A549 (cell line): ENCODE results near the gene SIDT2. TPM values are rescaled to one million over a fixed set of nuclear protein-coding genes. Genes with fewer than 3 reads are reported as not detected.
"Not testable (repeated sequence)": the region's sequence is repeated elsewhere in the genome, so short reads cannot be mapped to it uniquely, and the experiment has no call there.

ENCODE experiments used
- ATAC-seq, 2 experiments: fragments of 200-7000 bp in 1 of 2; fragments of >200 bp in 1 of 2; cut with Nextera tagmentation in 1 of 2; cut with Tn5 transposase in 1 of 2; 3 replicates each; pipeline versions ENCODE4 v1.8.0 to v1.9.1; 2018 to 2020; ENCODE audit warnings: mild to moderate bottlenecking in 1 of 2, moderate library complexity in 1 of 2
- CTCF ChIA-PET: fragments of 300-600 bp; sonication (Branson Sonifier 250); formaldehyde crosslinking; extraction: SDS; loops from one replicate; lab custom pipeline; 2021; ENCODE audit warnings: antibody characterized with exemption, inconsistent platforms; lab: Yijun Ruan, JAX
- POLR2A ChIA-PET: fragments of 350-600 bp; formaldehyde crosslinking; extraction: SDS; loops from one replicate; lab custom pipeline; 2021; ENCODE audit warnings: antibody characterized with exemption, inconsistent platforms; lab: Yijun Ruan, JAX
- DNase-seq, 2 experiments: peaks; one replicate each; pipeline versions ENCODE4 v3.0.0 to v3.0.0-alpha.2; 2011 to 2016; ENCODE audit warnings: low read depth in 1 of 2, low spot score in 1 of 2
- FAIRE-seq: peaks from 2 replicates; lab custom pipeline; 2011; peaks lifted over from hg19 to GRCh38; lab: Jason Lieb, UNC
- H3K27ac ChIP-seq, 2 experiments: fragments of >200 bp; sonication (Bioruptor Twin); formaldehyde crosslinking; 3 replicates each; pipeline ENCODE4 v1.5.1; 2016 to 2017
- H3K4me1 ChIP-seq: fragments of >200 bp; sonication (Bioruptor Twin); formaldehyde crosslinking; 3 replicates; pipeline ENCODE4 v1.6.1; 2016
- H3K4me2 ChIP-seq: fragments of >200 bp; sonication (Bioruptor Twin); formaldehyde crosslinking; 3 replicates; pipeline ENCODE4 v1.6.1; 2016
- H3K4me3 ChIP-seq: fragments of >200 bp; sonication (Bioruptor Twin); formaldehyde crosslinking; 3 replicates; pipeline ENCODE4 v1.5.1; 2016
- H3K9me3 ChIP-seq: fragments of >200 bp; sonication (Bioruptor Twin); formaldehyde crosslinking; 3 replicates; pipeline ENCODE4 v1.6.1; 2016
- ATOH8 ChIP-seq: fragments of 250-450 bp; sonication (Bioruptor Pico); IDR thresholded peaks from 2 replicates; pipeline ENCODE4 v1.5.0; 2020; ENCODE audit warnings: low read depth, mild to moderate bottlenecking, moderate library complexity
- BHLHE40 ChIP-seq: IDR thresholded peaks from 2 replicates; pipeline ENCODE4 v1.6.1; 2012; ENCODE audit warnings: low read depth, low read length, inconsistent platforms
- CHD2 ChIP-seq: fragments of 150-350 bp; IDR thresholded peaks from 2 replicates; pipeline ENCODE4 v1.6.1; 2014; ENCODE audit warnings: low read length; ENCODE audit not compliant: partially characterized antibody
- E2F6 ChIP-seq: IDR thresholded peaks from 2 replicates; pipeline ENCODE4 v1.6.1; 2012; ENCODE audit warnings: low read depth, borderline replicate concordance
- EHMT2 ChIP-seq: fragments of 200-600 bp; sonication (generic); IDR thresholded peaks from 2 replicates; pipeline ENCODE4 v1.6.1; 2016; ENCODE audit warnings: antibody characterized with exemption, low read depth, mild to moderate bottlenecking, moderate library complexity
- EP300 ChIP-seq, 2 experiments: fragments of >200 bp; sonication (Bioruptor Twin); formaldehyde crosslinking; IDR thresholded peaks; 2 replicates in 1 of 2; 3 replicates in 1 of 2; pipeline ENCODE4 v1.6.1; 2016 to 2017
- ESRRA ChIP-seq: fragments of 150-350 bp; IDR thresholded peaks from 2 replicates; pipeline ENCODE4 v1.6.1; 2014; ENCODE audit warnings: mild to moderate bottlenecking, low read length, borderline replicate concordance
- FOSB ChIP-seq: fragments of 250-450 bp; sonication (Bioruptor Pico); IDR thresholded peaks from 2 replicates; pipeline ENCODE4 v1.5.0; 2020; ENCODE audit warnings: mild to moderate bottlenecking, moderate library complexity
- GATA3 ChIP-seq: IDR thresholded peaks from 2 replicates; pipeline ENCODE4 v1.6.1; 2012; ENCODE audit warnings: borderline replicate concordance
- HOXB5 ChIP-seq: fragments of 250-450 bp; sonication (Bioruptor Pico); IDR thresholded peaks from 2 replicates; pipeline ENCODE4 v1.5.0; 2020; ENCODE audit warnings: mild to moderate bottlenecking, moderate library complexity
- JUN ChIP-seq, 2 experiments: fragments of >200 bp; sonication (Bioruptor Twin); formaldehyde crosslinking; IDR thresholded peaks; 2 replicates in 1 of 2; 3 replicates in 1 of 2; pipeline ENCODE4 v1.6.1; 2016 to 2017
- KDM1A ChIP-seq: fragments of 200-600 bp; sonication (generic); IDR thresholded peaks from 2 replicates; pipeline ENCODE4 v1.6.1; 2016; ENCODE audit warnings: low read depth, mild to moderate bottlenecking
- MYC ChIP-seq: IDR thresholded peaks from 2 replicates; pipeline ENCODE4 v1.6.1; 2012; ENCODE audit warnings: mild to moderate bottlenecking, inconsistent platforms, low read length, improper control_type of control experiment, borderline replicate concordance
- NR3C1 ChIP-seq: fragments of >200 bp; sonication (Bioruptor Twin); formaldehyde crosslinking; IDR thresholded peaks from 3 replicates; pipeline ENCODE4 v1.6.1; 2017
- PHF8 ChIP-seq: fragments of 200-600 bp; sonication (generic); IDR thresholded peaks from 2 replicates; pipeline ENCODE4 v1.6.1; 2016; ENCODE audit warnings: low read depth, mild to moderate bottlenecking, antibody characterized with exemption, moderate library complexity, borderline replicate concordance
- POLR2A ChIP-seq: IDR thresholded peaks from 2 replicates; pipeline ENCODE4 v1.6.1; 2012; ENCODE audit warnings: mild to moderate bottlenecking, low read length
- RAD21 ChIP-seq, 2 experiments: fragments of >200 bp in 1 of 2; sonication (Bioruptor Twin) in 1 of 2; formaldehyde crosslinking in 1 of 2; IDR thresholded peaks in 1 of 2; conservative IDR thresholded peaks in 1 of 2; 2 replicates in 1 of 2; 3 replicates in 1 of 2; pipeline ENCODE4 v1.6.1; 2012 to 2018; ENCODE audit warnings: inconsistent platforms in 1 of 2
- SREBF2 ChIP-seq: fragments of 450-650 bp; IDR thresholded peaks from 2 replicates; pipeline ENCODE4 v1.6.1; 2014; ENCODE audit warnings: mild to moderate bottlenecking, moderate library complexity
- TP53 ChIP-seq: fragments of 250-450 bp; sonication (Bioruptor Pico); IDR thresholded peaks from 2 replicates; pipeline ENCODE4 v1.5.0; 2021; ENCODE audit warnings: mild to moderate bottlenecking, moderate library complexity
- ZC3H11A ChIP-seq: fragments of 450-650 bp; IDR thresholded peaks from 2 replicates; pipeline ENCODE4 v1.6.1; 2014; ENCODE audit warnings: antibody characterized with exemption, mild to moderate bottlenecking
- ZFP36 ChIP-seq: fragments of 450-650 bp; IDR thresholded peaks from 2 replicates; pipeline ENCODE4 v1.6.1; 2014; ENCODE audit warnings: borderline replicate concordance; ENCODE audit not compliant: partially characterized antibody
- WGBS: methylation state at CpG from one replicate; pipeline ENCODE4 v1.1.6; 2017; ENCODE audit errors: missing lambda C conversion rate; 5-methylcytosine and 5-hydroxymethylcytosine counted together
- polyA minus RNA-seq: library from RNA; depleted of rRNA, polyadenylated mRNA; stranded (reverse); fragments of >200 nt; gene quantifications from 2 replicates; pipeline ENCODE4 v1.2.3, GENCODE V29; 2011; rRNA and poly(A)+ RNA removed
- polyA plus RNA-seq, 4 experiments: library from polyadenylated mRNA; depleted of rRNA in 3 of 4; stranded (reverse); fragments of >200 nt; fragmentation: RNase III in 1 of 4; extraction: RNeasy Plus Mini Kit Qiagen cat#74134 plus additional on column Dnase treatment in 1 of 4; gene quantifications; 2 replicates in 3 of 4; 3 replicates in 1 of 4; pipeline ENCODE4 v1.2.3, GENCODE V29; 2011 to 2017
- TF ChIP-seq, protein P1 (sequence below): fragments of 150-350 bp; IDR thresholded peaks from 2 replicates; pipeline ENCODE4 v1.6.1; 2014; ENCODE audit warnings: low read depth, mild to moderate bottlenecking, low read length
- TF ChIP-seq, protein P2 (sequence below): IDR thresholded peaks from 2 replicates; pipeline ENCODE4 v1.6.1; 2012
- TF ChIP-seq, protein P3 (sequence below): IDR thresholded peaks from 2 replicates; pipeline ENCODE4 v1.6.1; 2012

SIDT2 gene
- 8.5 and 15.4 TPM in 2 replicates for polyA plus RNA-seq (2011; rRNA removed)
- polyA plus RNA-seq (2012; cell fraction: cytosol; rRNA removed): 10.2 and 10.7 TPM in 2 replicates
- 28.6 and 37.9 TPM in 2 replicates for polyA plus RNA-seq (2012; cell fraction: nucleus; rRNA removed)
- 5.5 to 6.4 TPM (median 5.9 TPM) in 3 replicates for polyA plus RNA-seq (2017; fragmentation: RNase III; extraction: RNeasy Plus Mini Kit Qiagen cat#74134 plus additional on column Dnase treatment)
- polyA minus RNA-seq: 25.7 and 34.3 TPM in 2 replicates

- ChIA-PET POLR2A (interaction anchor here (0.9 to 1.8 kb wide), 3 partner anchors 12 to 34 kb away, joined by 4 to 22 read pairs (median 6); partner anchors contain the start of gene PAFAH1B2), CTCF (interaction anchor here (2.1 to 7.2 kb wide), 3 partner anchors 18 to 49 kb away, joined by 5 to 69 read pairs (median 8); no protein-coding TSS in a partner anchor)
- Histone ChIP-seq H3K4me3 (peak within 1 kb of the TSS; percentile 91), H3K4me1 (peaks cover 13% of the 10 kb centered on the region), H3K27ac (peak within 1 kb of the TSS; percentile 86 to 95), H3K9me3 (no peaks in the 10 kb centered on the region), H3K4me2 (peak within 1 kb of the TSS; percentile 94)
- WGBS: 10% methylated on average over 19 of the region's 51 CpGs
- FAIRE-seq (no peak), DNase-seq (peak; percentile 76 to 83), ATAC-seq (peak; percentile 84 to 94)
- TF ChIP-seq POLR2A (peak; percentile 35; the same call in 1 of the 2 replicates), NR3C1 (no peak), RAD21 (conservative IDR thresholded peaks at IDR 0.05 in 1 of 2, IDR thresholded peaks at IDR 0.05 in 1 of 2) (no peak; a peak in 1 of 5 replicates), HOXB5 (CRISPR knock-in tag) (no peak), TP53 (no peak), MYC (no peak), ESRRA (no peak), CHD2 (no peak), JUN (IDR thresholded peaks at IDR 0.05) (peak in 1 of 2 experiments; percentile 23; a peak in 1 of 5 replicates), EP300 (IDR thresholded peaks at IDR 0.05) (no peak), SREBF2 (no peak)
- TF ChIP-seq, protein P1, sequence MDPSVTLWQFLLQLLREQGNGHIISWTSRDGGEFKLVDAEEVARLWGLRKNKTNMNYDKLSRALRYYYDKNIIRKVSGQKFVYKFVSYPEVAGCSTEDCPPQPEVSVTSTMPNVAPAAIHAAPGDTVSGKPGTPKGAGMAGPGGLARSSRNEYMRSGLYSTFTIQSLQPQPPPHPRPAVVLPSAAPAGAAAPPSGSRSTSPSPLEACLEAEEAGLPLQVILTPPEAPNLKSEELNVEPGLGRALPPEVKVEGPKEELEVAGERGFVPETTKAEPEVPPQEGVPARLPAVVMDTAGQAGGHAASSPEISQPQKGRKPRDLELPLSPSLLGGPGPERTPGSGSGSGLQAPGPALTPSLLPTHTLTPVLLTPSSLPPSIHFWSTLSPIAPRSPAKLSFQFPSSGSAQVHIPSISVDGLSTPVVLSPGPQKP: no peak
- TF ChIP-seq, protein P2, sequence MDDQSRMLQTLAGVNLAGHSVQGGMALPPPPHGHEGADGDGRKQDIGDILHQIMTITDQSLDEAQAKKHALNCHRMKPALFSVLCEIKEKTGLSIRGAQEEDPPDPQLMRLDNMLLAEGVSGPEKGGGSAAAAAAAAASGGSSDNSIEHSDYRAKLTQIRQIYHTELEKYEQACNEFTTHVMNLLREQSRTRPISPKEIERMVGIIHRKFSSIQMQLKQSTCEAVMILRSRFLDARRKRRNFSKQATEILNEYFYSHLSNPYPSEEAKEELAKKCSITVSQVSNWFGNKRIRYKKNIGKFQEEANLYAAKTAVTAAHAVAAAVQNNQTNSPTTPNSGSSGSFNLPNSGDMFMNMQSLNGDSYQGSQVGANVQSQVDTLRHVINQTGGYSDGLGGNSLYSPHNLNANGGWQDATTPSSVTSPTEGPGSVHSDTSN: no peak
- TF ChIP-seq, protein P3, sequence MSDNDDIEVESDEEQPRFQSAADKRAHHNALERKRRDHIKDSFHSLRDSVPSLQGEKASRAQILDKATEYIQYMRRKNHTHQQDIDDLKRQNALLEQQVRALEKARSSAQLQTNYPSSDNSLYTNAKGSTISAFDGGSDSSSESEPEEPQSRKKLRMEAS: peak; percentile 90
These were observed at the start of gene SIDT2 for GRCh38 chr11:117178210-117179034. SIDT2 (plus strand) TSS chr11:117178743; CDS start chr11:117179264, 521 bp downstream.

DNA sequence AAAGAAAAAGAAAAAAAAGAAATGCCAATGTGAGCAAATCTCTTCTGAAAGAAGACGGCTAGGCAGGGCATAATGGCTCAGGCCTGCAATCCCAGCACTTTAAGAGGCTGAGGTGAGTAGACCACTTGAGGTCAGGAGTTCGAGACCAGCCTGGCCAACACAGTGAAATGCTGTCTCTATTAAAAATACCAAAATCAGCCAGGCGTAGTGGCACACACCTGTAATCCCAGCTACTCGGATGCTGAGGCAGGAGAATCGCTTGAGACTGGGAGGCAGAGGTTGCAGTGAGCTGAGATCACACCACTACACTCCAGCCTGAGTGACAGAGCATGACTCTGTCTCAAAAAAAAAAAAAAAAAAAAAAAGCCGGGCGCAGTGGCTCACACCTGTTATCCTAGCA is 48.1 kb upstream of the SIDT2 start:
- 67% methylated on average over 7 of the region's 7 CpGs for WGBS
- DNase-seq, H3K9me3 ChIP-seq, H3K4me3 ChIP-seq, POLR2A ChIA-PET, ATAC-seq, FAIRE-seq: not testable (repeated sequence)
- Histone ChIP-seq H3K4me1 (peaks cover 21% of the 10 kb centered on the region), H3K4me2 (peak overlapping the region; percentile 42), H3K27ac (peak overlapping the region; percentile 7 to 73)
- CTCF ChIA-PET: interaction anchor here (1.7 kb wide), 1 partner anchor 24 kb away, joined by 5 read pairs; no protein-coding TSS in a partner anchor

- DNase-seq (peak in 1 of 2 experiments; percentile 29), FAIRE-seq (no peak), ATAC-seq (peak in 1 of 2 experiments; percentile 39; a peak in 2 of 6 replicates)
- no peak overlapping the region for H3K4me3 ChIP-seq
- peaks cover 21% of the 10 kb centered on the region for H3K4me1 ChIP-seq
- no peak for TF ChIP-seq ZFP36
- TF ChIP-seq ATOH8 (CRISPR knock-in tag): no peak
- TF ChIP-seq, protein P3: no peak
- no peak for TF ChIP-seq MYC
- no peak for TF ChIP-seq GATA3
- no peak for TF ChIP-seq ZC3H11A
- no peak for TF ChIP-seq TP53
- TF ChIP-seq EHMT2: no peak
- TF ChIP-seq KDM1A: no peak
- TF ChIP-seq FOSB (CRISPR knock-in tag): no peak
- TF ChIP-seq E2F6: no peak
- TF ChIP-seq, protein P2: no peak
- no peak for TF ChIP-seq POLR2A
- TF ChIP-seq BHLHE40: no peak
- TF ChIP-seq NR3C1: no peak
- TF ChIP-seq PHF8: no peak
- CTCF ChIA-PET: interaction anchor here (1.7 kb wide), 1 partner anchor 25 kb away, joined by 5 read pairs; no protein-coding TSS in a partner anchor
- H3K4me2 ChIP-seq: peak overlapping the region; percentile 42
- POLR2A ChIA-PET: no interaction called here
- H3K27ac ChIP-seq: peak overlapping the region; percentile 7 to 73
- H3K9me3 ChIP-seq: no peaks in the 10 kb centered on the region
- WGBS: 1% methylated on average over 7 of the region's 7 CpGs
These were observed 47.7 kb upstream of the SIDT2 start for GRCh38 chr11:117130879-117131278.
